ENCODE measurements around the gene LSM5. TPM values are rescaled to one million over a fixed set of nuclear protein-coding genes. Genes with fewer than 3 reads are reported as not detected.

LSM5 gene
- total RNA-seq, 1 donor from 2014 or later, result 32.7 TPM

- Mint-ChIP-seq H3K9me3 (ENCODE audit: low read depth) (no peaks in the 10 kb centered on the region), H3K4me3 (ENCODE audit: unreplicated experiment) (no peak overlapping the region), H3K36me3 (ENCODE audit: low read depth) (no peaks in the 10 kb centered on the region), H3K27ac (ENCODE audit: unreplicated experiment) (no peak overlapping the region), H3K4me1 (ENCODE audit: low read depth) (no peaks in the 10 kb centered on the region), H3K27me3 (ENCODE audit: low read depth) (peaks cover 18% of the 10 kb centered on the region)
- DNase-seq (ENCODE audit: low spot score), result no peak
- TF ChIP-seq CTCF (IDR thresholded peaks at IDR 0.05), result no peak
Measured at GRCh38 chr7:32436146-32436928, 53.8 kb downstream of the LSM5 start.

Other genes starting within 250 kb of the LSM5 start
- gene AVL9, start 5.1 kb upstream of the LSM5 start, total RNA-seq, result 27.2 to 30.4 TPM (median 27.9 TPM) in 3 replicates

Measured in chondrocyte (in vitro differentiated cells).